ES-I3 (cell line): ENCODE results near the gene STAT6.
"Not testable (repeated sequence)": the region's sequence is repeated elsewhere in the genome, so short reads cannot be mapped to it uniquely, and the experiment has no call there.

Source experiments
- H3K36me3 ChIP-seq: 2 replicates; pipeline ENCODE4 v1.6.1; 2013; ENCODE audit warnings: mild to moderate bottlenecking, low read length, control low read depth, moderate library complexity; ENCODE audit not compliant: insufficient read depth
- H3K4me1 ChIP-seq: 2 replicates; pipeline ENCODE4 v1.6.1; 2013; ENCODE audit warnings: mild to moderate bottlenecking, control low read depth, low read length; ENCODE audit not compliant: insufficient read depth
- H3K9ac ChIP-seq: 2 replicates; pipeline ENCODE4 v1.6.1; 2013; ENCODE audit warnings: low read depth, mild to moderate bottlenecking, low read length, moderate library complexity
- H3K9me3 ChIP-seq: 2 replicates; pipeline ENCODE4 v1.6.1; 2013; ENCODE audit warnings: mild to moderate bottlenecking, low read length, moderate library complexity; ENCODE audit not compliant: control insufficient read depth, insufficient read depth

The STAT6 gene

GRCh38 chr12:57126561-57126960 lies 15.4 kb upstream of the STAT6 start:
- peaks cover 30% of the 10 kb centered on the region for H3K4me1 ChIP-seq
- no peak overlapping the region for H3K9ac ChIP-seq
- H3K36me3 ChIP-seq: no peaks in the 10 kb centered on the region
- H3K9me3 ChIP-seq: no peaks in the 10 kb centered on the region; the same call in 1 of the 2 replicates

- Histone ChIP-seq H3K9ac (no peak overlapping the region), H3K4me1 (peaks cover 25% of the 10 kb centered on the region), H3K9me3 (no peaks in the 10 kb centered on the region; the same call in 1 of the 2 replicates), H3K36me3 (no peaks in the 10 kb centered on the region)
Observed at GRCh38 chr12:57126061-57126460, 14.9 kb upstream of the STAT6 start.

- Histone ChIP-seq H3K4me1 (peaks cover 10% of the 10 kb centered on the region), H3K9me3 (no peaks in the 10 kb centered on the region; the same call in 1 of the 2 replicates), H3K9ac (no peak overlapping the region), H3K36me3 (no peaks in the 10 kb centered on the region)
Observed at GRCh38 chr12:57124261-57124877, 13.2 kb upstream of the STAT6 start.

GRCh38 chr12:57123813-57124212 lies 12.7 kb upstream of the STAT6 start:
- H3K9ac ChIP-seq: no peak overlapping the region
- no peaks in the 10 kb centered on the region for H3K36me3 ChIP-seq
- H3K9me3 ChIP-seq: no peaks in the 10 kb centered on the region; the same call in 1 of the 2 replicates
- peaks cover 10% of the 10 kb centered on the region for H3K4me1 ChIP-seq

- H3K9ac ChIP-seq, H3K4me1 ChIP-seq, H3K36me3 ChIP-seq, H3K9me3 ChIP-seq: not testable (repeated sequence)
Observed at GRCh38 chr12:57120718-57121117, 9.6 kb upstream of the STAT6 start.

- no peaks in the 10 kb centered on the region for H3K36me3 ChIP-seq
- H3K9me3 ChIP-seq: no peaks in the 10 kb centered on the region; the same call in 1 of the 2 replicates
- 0 out of 2 replicates have a peak, but pooled peaks cover under 1% of the 10 kb centered on the region for H3K4me1 ChIP-seq
- no peak overlapping the region for H3K9ac ChIP-seq
Observed at GRCh38 chr12:57119294-57120085, 8.3 kb upstream of the STAT6 start.

GRCh38 chr12:57118711-57119271 lies 7.6 kb upstream of the STAT6 start:
- Histone ChIP-seq H3K9me3 (no peaks in the 10 kb centered on the region; the same call in 1 of the 2 replicates), H3K36me3 (no peaks in the 10 kb centered on the region), H3K9ac (no peak overlapping the region), H3K4me1 (no peaks in the 10 kb centered on the region)

- Histone ChIP-seq H3K4me1 (no peaks in the 10 kb centered on the region), H3K9ac (no peak overlapping the region), H3K9me3 (no peaks in the 10 kb centered on the region), H3K36me3 (no peaks in the 10 kb centered on the region)
Observed at GRCh38 chr12:57116580-57117281, 5.6 kb upstream of the STAT6 start.

GRCh38 chr12:57112492-57113294 lies 1.5 kb upstream of the STAT6 start:
- Histone ChIP-seq H3K9me3 (no peaks in the 10 kb centered on the region), H3K9ac (no peak overlapping the region), H3K4me1 (0 out of 2 replicates have a peak, but pooled peaks cover 5% of the 10 kb centered on the region), H3K36me3 (no peaks in the 10 kb centered on the region)

- H3K36me3 ChIP-seq: no peaks in the 10 kb centered on the region
- H3K4me1 ChIP-seq: 0 out of 2 replicates have a peak, but pooled peaks cover 5% of the 10 kb centered on the region
- peak overlapping the region; percentile 69 for H3K9ac ChIP-seq
- no peaks in the 10 kb centered on the region for H3K9me3 ChIP-seq
Observed at GRCh38 chr12:57110104-57111030, 795 bp downstream of the STAT6 start.

GRCh38 chr12:57109207-57110103 lies 1.7 kb downstream of the STAT6 start:
- 0 out of 2 replicates have a peak, but pooled peaks cover 5% of the 10 kb centered on the region for H3K4me1 ChIP-seq
- no peaks in the 10 kb centered on the region for H3K36me3 ChIP-seq
- H3K9ac ChIP-seq: peak overlapping the region; percentile 69; the same call in 1 of the 2 replicates
- no peaks in the 10 kb centered on the region for H3K9me3 ChIP-seq

- Histone ChIP-seq H3K4me1 (0 out of 2 replicates have a peak, but pooled peaks cover 5% of the 10 kb centered on the region), H3K9ac (no peak overlapping the region), H3K36me3 (no peaks in the 10 kb centered on the region)
Observed at GRCh38 chr12:57107456-57108155, 3.6 kb downstream of the STAT6 start.

More at GRCh38 chr12:57107456-57108155, 3.6 kb downstream of the STAT6 start:
- no peaks in the 10 kb centered on the region for H3K9me3 ChIP-seq
